NCI-H1930 (cell line): ENCODE measurements around the gene HGFAC.

Experiments
- DNase-seq, 2 experiments: peaks; one replicate each; lab custom pipeline; 2025; lab: John Stamatoyannopoulos, UW

Gene HGFAC

GRCh38 chr4:3462321-3462789, 20.6 kb downstream of the HGFAC start:
- no peak for DNase-seq

- no peak for DNase-seq
Measured at GRCh38 chr4:3462790-3463415, 21.1 kb downstream of the HGFAC start, which contains the start of gene DOK7. DOK7 (plus strand) TSS chr4:3463306; CDS start chr4:3463376, 70 bp downstream.

- no peak for DNase-seq
Measured at GRCh38 chr4:3463556-3464348, 22.0 kb downstream of the HGFAC start.

- no peak for DNase-seq
Measured at GRCh38 chr4:3464349-3464905, 22.7 kb downstream of the HGFAC start.

- DNase-seq = no peak
Measured at GRCh38 chr4:3464911-3465697, 23.3 kb downstream of the HGFAC start.

- no peak for DNase-seq
Measured at GRCh38 chr4:3465698-3466671, 24.2 kb downstream of the HGFAC start.

- DNase-seq = no peak
Measured at GRCh38 chr4:3466691-3467600, 25.2 kb downstream of the HGFAC start.

GRCh38 chr4:3467601-3468031, 25.8 kb downstream of the HGFAC start:
- no peak for DNase-seq

- no peak for DNase-seq
Measured at GRCh38 chr4:3468154-3468553, 26.4 kb downstream of the HGFAC start.

- DNase-seq = no peak
Measured at GRCh38 chr4:3468804-3469203, 27.0 kb downstream of the HGFAC start.

GRCh38 chr4:3469386-3470243, 27.8 kb downstream of the HGFAC start:
- DNase-seq = no peak

GRCh38 chr4:3470244-3471097, 28.7 kb downstream of the HGFAC start:
- no peak for DNase-seq

- no peak for DNase-seq
Measured at GRCh38 chr4:3471098-3471760, 29.5 kb downstream of the HGFAC start.

GRCh38 chr4:3471886-3472285, 30.1 kb downstream of the HGFAC start:
- DNase-seq = no peak

- DNase-seq = no peak
Measured at GRCh38 chr4:3472411-3473141, 30.8 kb downstream of the HGFAC start.

GRCh38 chr4:3473181-3473950, 31.6 kb downstream of the HGFAC start:
- no peak for DNase-seq
